GM12878 (cell line): ENCODE results near the gene SLC1A2. TPM values are rescaled to one million over a fixed set of nuclear protein-coding genes. Genes with fewer than 3 reads are reported as not detected.
A peak's percentile ranks its signal among the peaks of the same experiment; 100 is the strongest.

ENCODE experiments used
- ATAC-seq: fragments of 200-7000 bp; cut with Tn5 transposase; 3 replicates; pipeline ENCODE4 v1.9.1; 2020; ENCODE audit warnings: mild to moderate bottlenecking, moderate library complexity
- BruUV-seq: library from RNA; stranded (reverse); fragments of 400-500 nt; replicated peaks from 2 replicates; lab custom pipeline; 2021; lab: Mats Ljungman, UMichigan
- CTCF ChIA-PET: fragments of 300-600 bp; sonication (Branson Sonifier 250); formaldehyde crosslinking; extraction: SDS; loops from one replicate; lab custom pipeline; 2021; ENCODE audit warnings: inconsistent platforms; lab: Yijun Ruan, JAX
- POLR2A ChIA-PET: fragments of 350-600 bp; formaldehyde crosslinking; extraction: SDS; loops from one replicate; lab custom pipeline; 2021; ENCODE audit warnings: inconsistent platforms; lab: Charles Lee
- RAD21 ChIA-PET: fragments of 300-600 bp; sonication (Branson Sonifier 250); formaldehyde crosslinking; loops from one replicate; lab custom pipeline; 2023; ENCODE audit warnings: antibody characterized with exemption; ENCODE audit not compliant: unreplicated experiment; lab: Charles Lee
- SMC1A ChIA-PET: fragments of 300-600 bp; sonication (Branson Sonifier 250); formaldehyde crosslinking; loops from one replicate; lab custom pipeline; 2023; ENCODE audit not compliant: unreplicated experiment, uncharacterized antibody; lab: Charles Lee
- DNase-seq: peaks from one replicate; pipeline ENCODE4 v3.0.0-alpha.2; 2011; ENCODE audit warnings: low read depth, low spot score
- FAIRE-seq: peaks from 3 replicates; lab custom pipeline; 2011; peaks lifted over from hg19 to GRCh38; lab: Jason Lieb, UNC
- H2AFZ ChIP-seq: 2 replicates; pipeline ENCODE4 v1.6.0; 2011; ENCODE audit warnings: low read depth, low read length, control low read depth; ENCODE audit not compliant: control insufficient read depth
- H3K27ac ChIP-seq: 2 replicates; pipeline ENCODE4 v1.5.1; 2011; ENCODE audit warnings: control low read depth; ENCODE audit not compliant: control insufficient read depth, insufficient read depth
- H3K27me3 ChIP-seq, 2 experiments: replicated peaks in 1 of 2; 2 replicates each; pipeline versions ENCODE4 v1.6.0 to v1.6.1; 2011; ENCODE audit warnings: low read length in 1 of 2; ENCODE audit not compliant: control insufficient read depth in 2 of 2, insufficient read depth in 2 of 2
- H3K36me3 ChIP-seq, 2 experiments: 2 replicates each; pipeline ENCODE4 v1.5.1; 2011; ENCODE audit warnings: low read length in 1 of 2; ENCODE audit not compliant: control insufficient read depth in 2 of 2, insufficient read depth in 2 of 2
- H3K4me1 ChIP-seq: 2 replicates; pipeline ENCODE4 v1.6.1; 2011; ENCODE audit warnings: mild to moderate bottlenecking, low read length, moderate library complexity, mixed read lengths; ENCODE audit not compliant: control insufficient read depth, insufficient read depth
- H3K4me2 ChIP-seq: 2 replicates; pipeline ENCODE4 v1.6.0; 2011; ENCODE audit warnings: control low read depth; ENCODE audit not compliant: control insufficient read depth, insufficient read depth
- H3K4me3 ChIP-seq: fragments of 200-600 bp; sonication (generic); 2 replicates; pipeline ENCODE4 v1.5.1; 2016
- H3K79me2 ChIP-seq: 2 replicates; pipeline ENCODE4 v1.6.0; 2011; ENCODE audit warnings: low read length; ENCODE audit not compliant: control insufficient read depth, insufficient read depth
- H3K9ac ChIP-seq: 2 replicates; pipeline ENCODE4 v1.8.0; 2011; ENCODE audit warnings: low read length, control low read depth, mixed read lengths; ENCODE audit not compliant: control insufficient read depth, insufficient read depth
- H3K9me3 ChIP-seq: replicated peaks from 3 replicates; pipeline ENCODE4 v1.5.1; 2011; ENCODE audit warnings: mild to moderate bottlenecking, low read length; ENCODE audit not compliant: control insufficient read depth, insufficient read depth
- H4K20me1 ChIP-seq: 2 replicates; pipeline ENCODE4 v1.6.0; 2011; ENCODE audit not compliant: control insufficient read depth, insufficient read depth
- BRCA1 ChIP-seq: IDR thresholded peaks from 2 replicates; pipeline ENCODE4 v1.6.1; 2011; ENCODE audit warnings: low read depth, low read length, improper control_type of control experiment
- HCFC1 ChIP-seq: fragments of 150-350 bp; IDR thresholded peaks from 2 replicates; pipeline ENCODE4 v1.6.1; 2014; ENCODE audit warnings: low read length
- RAD21 ChIP-seq: IDR thresholded peaks from 2 replicates; pipeline ENCODE4 v1.6.1; 2011; ENCODE audit warnings: mild to moderate bottlenecking, low read depth, low read length, moderate library complexity; ENCODE audit not compliant: insufficient read depth
- RB1 ChIP-seq: fragments of 450-650 bp; formaldehyde crosslinking; IDR thresholded peaks from 2 replicates; pipeline ENCODE4 v1.6.1; 2017; ENCODE audit warnings: mild to moderate bottlenecking, borderline replicate concordance
- SKIL ChIP-seq: fragments of 450-650 bp; IDR thresholded peaks from 2 replicates; pipeline ENCODE4 v1.6.1; 2017; ENCODE audit warnings: mild to moderate bottlenecking, low read depth, inconsistent platforms; ENCODE audit not compliant: poor library complexity, severe bottlenecking
- SMARCA5 ChIP-seq: fragments of 450-650 bp; IDR thresholded peaks from 2 replicates; pipeline ENCODE4 v1.6.1; 2017; ENCODE audit warnings: mild to moderate bottlenecking
- SPI1 ChIP-seq: IDR thresholded peaks from 2 replicates; pipeline ENCODE4 v1.6.1; 2011; ENCODE audit warnings: low read depth, mild to moderate bottlenecking, low read length, moderate library complexity, borderline replicate concordance; ENCODE audit not compliant: insufficient read depth
- ZNF207 ChIP-seq: fragments of 450-650 bp; IDR thresholded peaks from 2 replicates; pipeline ENCODE4 v1.6.1; 2014; ENCODE audit warnings: antibody characterized with exemption, mild to moderate bottlenecking, borderline replicate concordance
- WGBS: methylation state at CpG from one replicate; pipeline ENCODE4 v1.1.6; 2016; ENCODE audit warnings: low lambda C conversion rate; ENCODE audit not compliant: insufficient replicate concordance, insufficient coverage; ENCODE audit errors: missing lambda C conversion rate; 5-methylcytosine and 5-hydroxymethylcytosine counted together
- in situ Hi-C: fragments of 300-500 bp; cut with MboI; formaldehyde crosslinking; loops from 9 replicates; pipeline ENCODE4 v1.14.3; 2018; ENCODE audit warnings: mixed read lengths
- intact Hi-C: fragments of 100-400 bp; cut with micrococcal nuclease; formaldehyde crosslinking; loops from one replicate; pipeline ENCODE4 v1.14.2; 2022; ENCODE audit not compliant: unreplicated experiment
- polyA plus RNA-seq, 11 experiments: library from polyadenylated mRNA; depleted of rRNA in 4 of 11; unstranded in 6 of 11; stranded (reverse) in 5 of 11; fragments of >200 nt; fragmentation: Nextera tagmentation in 4 of 11; fragmentation: Illumina TruSeq in 1 of 11; extraction: Ambion mirVana in 4 of 11; extraction: Trizol in 1 of 11; gene quantifications; 1 replicate in 1 of 11; 2 replicates in 10 of 11; pipeline versions ENCODE4 v1.2.1 to v1.2.3, GENCODE V29; 2011 to 2016; ENCODE audit warnings: inconsistent platforms in 2 of 11, missing spikeins in 2 of 11, low read depth in 1 of 11
- total RNA-seq, 4 experiments: library from RNA; depleted of rRNA in 3 of 4; stranded (reverse); fragments of >200 nt in 3 of 4; fragmentation: Illumina TruSeq in 1 of 4; extraction: Trizol in 1 of 4; gene quantifications; 2 replicates each; pipeline versions ENCODE4 v1.2.1 to v1.2.3, GENCODE V29; 2013 to 2021

SLC1A2 gene
- total and polyA plus RNA-seq, 10 of the 15 experiments (the other 5 are each of a cell fraction or from before 2014, with no cell fraction given): 0.01 to 0.84 (median 0.22) TPM; not detected in 1

GRCh38 chr11:35318977-35319925 lies 100.1 kb downstream of the SLC1A2 start:
- ATAC-seq: peak; percentile 71
- no TSS peak for BruUV-seq
- Histone ChIP-seq H3K4me2 (0 out of 2 replicates have a peak overlapping the region, but pooled peaks have one; percentile 13), H2AFZ (peak overlapping the region; percentile 61; the same call in 1 of the 2 replicates), H3K79me2 (no peaks in the 10 kb centered on the region), H3K36me3 (no peaks in the 10 kb centered on the region), H3K27ac (no peak overlapping the region; the same call in 1 of the 2 replicates), H3K4me1 (peaks cover 28% of the 10 kb centered on the region), H3K9ac (no peak overlapping the region), H3K9me3 (no peaks in the 10 kb centered on the region), H4K20me1 (no peaks in the 10 kb centered on the region), H3K27me3 (no peaks in the 10 kb centered on the region)
- DNase-seq: no peak
- in situ Hi-C loops (no loop called here), intact Hi-C loops (no loop called here)
- ChIA-PET CTCF (interaction anchor here (1.3 to 1.9 kb wide), 4 partner anchors 8 to 54 kb away, joined by 3 to 8 read pairs (median 6); no protein-coding TSS in a partner anchor), RAD21 (interaction anchor here (0.8 to 1.3 kb wide), 2 partner anchors 11 to 26 kb away, joined by 3 to 4 read pairs; no protein-coding TSS in a partner anchor), SMC1A (interaction anchor here (0.7 to 3.3 kb wide), 11 partner anchors 8 to 1212 kb away, joined by 3 to 22 read pairs (median 3); no protein-coding TSS in a partner anchor)
- peak; percentile 38 for FAIRE-seq
- 38% methylated on average over 5 of the region's 5 CpGs for WGBS
- TF ChIP-seq HCFC1: no peak
- TF ChIP-seq SMARCA5: no peak
- peak; percentile 71 for TF ChIP-seq SPI1
- TF ChIP-seq, all 136 proteins: peak for 1
- no peak overlapping the region for H3K4me3 ChIP-seq
- POLR2A ChIA-PET: interaction anchor here (0.9 to 1.9 kb wide), 2 partner anchors 12 to 28 kb away, joined by 3 to 4 read pairs; no protein-coding TSS in a partner anchor

GRCh38 chr11:35318309-35318708 lies 101.0 kb downstream of the SLC1A2 start:
- FAIRE-seq (no peak), DNase-seq (no peak), ATAC-seq (no peak)
- ChIA-PET SMC1A (interaction anchor here (0.7 to 3.3 kb wide), 12 partner anchors 9 to 1212 kb away, joined by 3 to 22 read pairs (median 4); no protein-coding TSS in a partner anchor), POLR2A (interaction anchor here (0.9 to 1.9 kb wide), 2 partner anchors 12 to 29 kb away, joined by 3 to 4 read pairs; no protein-coding TSS in a partner anchor), CTCF (interaction anchor here (1.3 to 1.9 kb wide), 6 partner anchors 9 to 391 kb away, joined by 3 to 8 read pairs (median 4); no protein-coding TSS in a partner anchor), RAD21 (interaction anchor here (0.7 to 1.4 kb wide), 7 partner anchors 9 to 81 kb away, joined by 3 to 5 read pairs (median 4); no protein-coding TSS in a partner anchor)
- WGBS: 100% methylated on average over 1 of the region's 1 CpG
- H3K27me3 ChIP-seq: no peaks in the 10 kb centered on the region
- no peak overlapping the region for H2AFZ ChIP-seq
- H3K79me2 ChIP-seq: no peaks in the 10 kb centered on the region
- H3K4me2 ChIP-seq: no peak overlapping the region
- H3K4me3 ChIP-seq: no peak overlapping the region
- H4K20me1 ChIP-seq: no peaks in the 10 kb centered on the region
- BruUV-seq: no TSS peak
- peaks cover 38% of the 10 kb centered on the region for H3K4me1 ChIP-seq
- in situ Hi-C loops (no loop called here), intact Hi-C loops (no loop called here)
- H3K36me3 ChIP-seq: no peaks in the 10 kb centered on the region
- no peak overlapping the region for H3K27ac ChIP-seq
- H3K9ac ChIP-seq: no peak overlapping the region
- H3K9me3 ChIP-seq: no peaks in the 10 kb centered on the region
- TF ChIP-seq RB1: no peak
- TF ChIP-seq BRCA1: no peak
- no peak for TF ChIP-seq SKIL
- TF ChIP-seq ZNF207: no peak
- no peak for TF ChIP-seq RAD21
